ENCODE results near the gene CST1.

- TF ChIP-seq CTCF (IDR thresholded peaks at IDR 0.05) (no peak), EZH2 (IDR thresholded peaks at IDR 0.05) (no peak)
These were observed 43.3 kb upstream of the CST1 start for GRCh38 chr20:23794065-23794464.
